A673 (cell line): Measurements from ENCODE around the gene SPNS2. TPM values are rescaled to one million over a fixed set of nuclear protein-coding genes. Genes with fewer than 3 reads are reported as not detected.

ENCODE experiments used
- BruUV-seq: library from RNA; stranded (reverse); fragments of 400-500 nt; replicated peaks from 2 replicates; lab custom pipeline; 2021; lab: Mats Ljungman, UMichigan
- CTCF ChIA-PET: fragments of 300-600 bp; sonication (Branson Sonifier 250); formaldehyde crosslinking; loops from one replicate; lab custom pipeline; 2022; ENCODE audit warnings: antibody characterized with exemption; lab: Charles Lee
- POLR2A ChIA-PET: fragments of 300-600 bp; sonication (Branson Sonifier 250); formaldehyde crosslinking; loops from one replicate; lab custom pipeline; 2022; ENCODE audit warnings: antibody characterized with exemption; ENCODE audit not compliant: low non-redundant PET; lab: Charles Lee
- DNase-seq: peaks from one replicate; pipeline ENCODE4 v3.0.0-alpha.2; 2015; ENCODE audit warnings: low spot score
- H3K27ac ChIP-seq: fragments of 200-600 bp; sonication (generic); 2 replicates; pipeline ENCODE4 v1.5.1; 2016; ENCODE audit warnings: mixed run types, low read depth, mild to moderate bottlenecking, mixed read lengths, antibody characterized with exemption, low read length; ENCODE audit not compliant: poor library complexity, severe bottlenecking
- H3K27me3 ChIP-seq: fragments of 200-600 bp; sonication (generic); replicated peaks from 2 replicates; pipeline ENCODE4 v1.6.1; 2017; ENCODE audit warnings: mixed run types, low read depth, mild to moderate bottlenecking, mixed read lengths, antibody characterized with exemption, low read length; ENCODE audit not compliant: insufficient read depth, poor library complexity
- H3K36me3 ChIP-seq: fragments of 200-600 bp; sonication (generic); 2 replicates; pipeline ENCODE4 v1.6.1; 2016; ENCODE audit warnings: mixed run types, mild to moderate bottlenecking, mixed read lengths, antibody characterized with exemption, low read length; ENCODE audit not compliant: insufficient read depth, poor library complexity, severe bottlenecking
- H3K4me1 ChIP-seq: fragments of 200-600 bp; sonication (generic); 2 replicates; pipeline ENCODE4 v1.6.1; 2017; ENCODE audit warnings: mixed run types, mild to moderate bottlenecking, mixed read lengths, antibody characterized with exemption, low read length; ENCODE audit not compliant: insufficient read depth, poor library complexity, severe bottlenecking
- H3K4me3 ChIP-seq: fragments of 200-600 bp; sonication (generic); 2 replicates; pipeline ENCODE4 v1.5.1; 2016; ENCODE audit warnings: low read depth, mixed run types, mild to moderate bottlenecking, mixed read lengths, low read length; ENCODE audit not compliant: poor library complexity, severe bottlenecking
- H3K9me3 ChIP-seq: fragments of 200-600 bp; sonication (generic); 2 replicates; pipeline ENCODE4 v1.6.1; 2016; ENCODE audit warnings: mixed run types, low read depth, mild to moderate bottlenecking, mixed read lengths, antibody characterized with exemption, low read length; ENCODE audit not compliant: poor library complexity, severe bottlenecking
- EZH2 ChIP-seq: fragments of 200-600 bp; sonication (generic); IDR thresholded peaks from 2 replicates; pipeline ENCODE4 v1.6.1; 2017; ENCODE audit warnings: borderline replicate concordance, low read depth, mild to moderate bottlenecking, mixed read lengths, antibody characterized with exemption, low read length; ENCODE audit not compliant: poor library complexity, severe bottlenecking
- intact Hi-C: fragments of 100-400 bp; cut with micrococcal nuclease; formaldehyde crosslinking; loops from one replicate; pipeline ENCODE4 v1.10.0; 2022; ENCODE audit not compliant: unreplicated experiment
- total RNA-seq: library from RNA; stranded (reverse); gene quantifications from 2 replicates; pipeline ENCODE4 v1.2.3, GENCODE V29; 2021
- TF ChIP-seq, protein P1 (sequence below): fragments of 300-800, 200-600 bp; sonication (generic); conservative IDR thresholded peaks from 2 replicates; pipeline ENCODE4 v1.5.1; 2017; ENCODE audit warnings: low read depth, mild to moderate bottlenecking, antibody characterized with exemption, low read length, moderate library complexity, mixed read lengths

The SPNS2 gene
- total RNA-seq, 1 experiment from 2014 or later, result not detected

DNA sequence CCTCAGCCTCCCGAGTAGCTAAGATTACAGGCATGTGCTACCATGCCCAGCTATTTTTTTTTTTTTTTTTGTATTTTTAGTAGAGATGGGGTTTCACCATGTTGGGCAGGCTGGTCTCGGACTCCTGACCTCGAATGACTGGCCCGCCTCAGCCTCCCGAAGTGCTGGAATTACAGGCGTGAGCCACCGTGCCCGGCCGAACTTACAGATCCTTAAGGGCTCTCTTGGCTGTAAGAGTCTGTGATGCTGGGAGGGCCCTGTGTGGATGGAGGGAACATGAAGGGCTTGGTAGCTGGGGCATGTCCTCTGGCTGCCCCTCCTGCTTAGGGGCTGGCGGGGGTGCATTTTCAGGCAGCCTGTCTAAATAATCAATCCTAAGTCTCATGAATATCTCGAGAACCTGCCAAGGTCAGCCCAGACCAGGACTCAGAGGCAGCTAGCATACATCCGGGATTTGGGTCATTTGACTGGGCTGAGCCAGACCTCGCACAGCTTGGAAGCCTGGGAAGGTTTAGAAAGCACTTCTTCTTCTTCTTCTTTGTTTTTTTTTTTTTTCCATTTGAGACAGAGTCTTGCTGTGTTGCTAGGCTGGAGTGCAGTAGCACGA lies 47.9 kb upstream of the SPNS2 start:
- Histone ChIP-seq H3K27me3 (no peaks in the 10 kb centered on the region), H3K27ac (no peak overlapping the region), H3K9me3 (no peaks in the 10 kb centered on the region), H3K36me3 (no peaks in the 10 kb centered on the region), H3K4me3 (no peak overlapping the region), H3K4me1 (no peaks in the 10 kb centered on the region)
- TF ChIP-seq EZH2, result no peak
- TF ChIP-seq, protein P1, sequence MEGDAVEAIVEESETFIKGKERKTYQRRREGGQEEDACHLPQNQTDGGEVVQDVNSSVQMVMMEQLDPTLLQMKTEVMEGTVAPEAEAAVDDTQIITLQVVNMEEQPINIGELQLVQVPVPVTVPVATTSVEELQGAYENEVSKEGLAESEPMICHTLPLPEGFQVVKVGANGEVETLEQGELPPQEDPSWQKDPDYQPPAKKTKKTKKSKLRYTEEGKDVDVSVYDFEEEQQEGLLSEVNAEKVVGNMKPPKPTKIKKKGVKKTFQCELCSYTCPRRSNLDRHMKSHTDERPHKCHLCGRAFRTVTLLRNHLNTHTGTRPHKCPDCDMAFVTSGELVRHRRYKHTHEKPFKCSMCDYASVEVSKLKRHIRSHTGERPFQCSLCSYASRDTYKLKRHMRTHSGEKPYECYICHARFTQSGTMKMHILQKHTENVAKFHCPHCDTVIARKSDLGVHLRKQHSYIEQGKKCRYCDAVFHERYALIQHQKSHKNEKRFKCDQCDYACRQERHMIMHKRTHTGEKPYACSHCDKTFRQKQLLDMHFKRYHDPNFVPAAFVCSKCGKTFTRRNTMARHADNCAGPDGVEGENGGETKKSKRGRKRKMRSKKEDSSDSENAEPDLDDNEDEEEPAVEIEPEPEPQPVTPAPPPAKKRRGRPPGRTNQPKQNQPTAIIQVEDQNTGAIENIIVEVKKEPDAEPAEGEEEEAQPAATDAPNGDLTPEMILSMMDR, result no peak
- no TSS peak for BruUV-seq
- POLR2A ChIA-PET, result interaction anchor here (0.6 to 0.7 kb wide), 2 partner anchors 30 to 245 kb away, joined by 3 to 4 read pairs; no protein-coding TSS in a partner anchor
- CTCF ChIA-PET, result no interaction called here
- intact Hi-C loops, result no loop called here
- DNase-seq, result no peak

DNA sequence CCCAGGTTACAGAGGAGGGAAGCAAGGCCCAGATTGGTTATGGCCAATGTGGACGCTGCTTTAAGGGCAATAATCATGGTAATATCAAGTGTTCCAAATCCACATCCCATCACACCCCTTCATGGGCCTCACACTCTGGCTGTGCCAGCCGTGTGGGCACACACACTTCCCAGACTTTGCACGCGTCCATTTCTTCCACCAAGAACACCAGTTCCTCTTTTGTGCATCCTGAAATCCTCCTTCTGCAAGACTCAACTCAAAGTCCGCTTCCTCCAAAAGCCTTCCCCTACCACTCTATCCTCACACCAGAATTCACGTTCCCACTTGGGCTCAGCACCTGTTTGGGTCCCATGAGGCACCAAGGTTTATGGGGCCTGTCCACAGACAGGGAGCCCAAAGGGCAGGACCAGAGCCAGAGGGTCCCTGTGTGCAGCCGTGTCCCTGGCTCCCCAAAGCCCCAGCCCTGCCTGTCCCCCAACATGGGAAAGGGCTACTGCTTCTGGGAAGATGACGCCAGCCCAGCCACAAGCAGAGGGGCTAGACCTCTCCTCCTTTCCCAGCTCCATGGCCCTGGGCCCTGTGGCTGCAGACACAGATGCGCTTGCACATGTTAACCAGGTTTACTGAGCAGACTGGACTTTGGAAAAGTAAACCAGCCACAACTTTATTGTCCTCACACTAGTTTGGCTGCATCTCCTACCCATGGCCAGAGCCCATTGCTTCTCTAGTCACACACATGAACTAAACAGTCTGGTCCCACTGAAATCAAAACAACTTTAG lies 44.7 kb upstream of the SPNS2 start:
- Histone ChIP-seq H3K4me3 (no peak overlapping the region), H3K9me3 (no peaks in the 10 kb centered on the region), H3K27me3 (no peaks in the 10 kb centered on the region), H3K4me1 (no peaks in the 10 kb centered on the region), H3K27ac (no peak overlapping the region), H3K36me3 (no peaks in the 10 kb centered on the region)
- POLR2A ChIA-PET, result no interaction called here
- intact Hi-C loops, result no loop called here
- BruUV-seq, result no TSS peak
- DNase-seq, result no peak
- CTCF ChIA-PET, result no interaction called here
- no peak for TF ChIP-seq EZH2
- TF ChIP-seq, protein P1, result no peak

DNA sequence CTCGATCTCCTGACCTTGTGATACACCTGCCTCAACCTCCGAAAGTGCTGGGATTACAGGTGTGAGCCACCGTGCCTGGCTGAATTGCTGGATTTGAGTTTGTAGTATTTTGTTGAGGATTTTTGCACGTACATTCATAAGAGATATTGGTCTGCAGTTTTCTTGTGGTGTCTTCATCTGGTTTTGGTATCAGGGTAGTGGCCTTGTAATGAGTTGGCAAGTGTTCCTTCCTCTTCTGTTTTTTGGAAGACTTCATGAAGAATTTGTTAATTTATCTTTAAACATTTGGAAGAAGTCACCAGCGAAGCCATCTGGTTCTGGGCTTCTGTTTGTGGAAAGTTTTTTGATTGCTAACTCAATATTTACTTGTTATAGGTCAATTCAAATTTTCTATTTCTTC lies 38.0 kb upstream of the SPNS2 start:
- TF ChIP-seq, protein P1, result no peak
- no peak for TF ChIP-seq EZH2
- ChIA-PET CTCF (no interaction called here), POLR2A (no interaction called here)
- intact Hi-C loops, result no loop called here
- H3K4me1 ChIP-seq, result no peaks in the 10 kb centered on the region
- no peak overlapping the region for H3K27ac ChIP-seq
- no peak for DNase-seq
- BruUV-seq, result no TSS peak
- H3K9me3 ChIP-seq, result no peaks in the 10 kb centered on the region
- no peaks in the 10 kb centered on the region for H3K36me3 ChIP-seq
- H3K27me3 ChIP-seq, result no peaks in the 10 kb centered on the region
- H3K4me3 ChIP-seq, result no peak overlapping the region
